Measurements from ENCODE around the gene SLC41A3. TPM values are rescaled to one million over a fixed set of nuclear protein-coding genes. Genes with fewer than 3 reads are reported as not detected.

Gene SLC41A3
- total and polyA plus RNA-seq, 2 experiments from 2014 or later, result 33.4 to 55.1 TPM

DNA sequence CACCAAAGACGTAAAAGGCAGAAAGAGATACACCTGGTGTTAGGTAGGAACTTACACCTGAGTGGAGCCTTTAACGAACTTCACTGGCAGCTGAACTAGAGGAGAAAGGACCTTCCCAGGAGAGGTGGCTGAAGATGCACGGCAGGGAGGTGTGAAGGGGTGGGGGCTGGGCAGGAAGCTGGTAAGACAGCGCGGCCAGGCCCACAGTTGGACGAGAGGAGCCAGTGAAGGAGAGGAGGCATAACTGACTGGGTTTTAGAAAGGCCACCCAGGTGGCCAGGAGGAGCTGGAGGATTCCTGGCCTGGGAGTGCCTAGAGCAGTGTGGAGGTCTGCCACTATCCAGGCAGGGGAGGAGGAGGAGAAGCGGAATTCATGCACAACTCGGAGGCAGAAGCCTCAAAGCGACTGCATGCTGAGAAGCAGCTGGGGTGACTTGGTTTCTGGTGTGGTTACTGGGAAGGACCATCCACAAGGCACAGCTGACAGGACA is 51.9 kb downstream of the SLC41A3 start:
- TF ChIP-seq, protein P1, sequence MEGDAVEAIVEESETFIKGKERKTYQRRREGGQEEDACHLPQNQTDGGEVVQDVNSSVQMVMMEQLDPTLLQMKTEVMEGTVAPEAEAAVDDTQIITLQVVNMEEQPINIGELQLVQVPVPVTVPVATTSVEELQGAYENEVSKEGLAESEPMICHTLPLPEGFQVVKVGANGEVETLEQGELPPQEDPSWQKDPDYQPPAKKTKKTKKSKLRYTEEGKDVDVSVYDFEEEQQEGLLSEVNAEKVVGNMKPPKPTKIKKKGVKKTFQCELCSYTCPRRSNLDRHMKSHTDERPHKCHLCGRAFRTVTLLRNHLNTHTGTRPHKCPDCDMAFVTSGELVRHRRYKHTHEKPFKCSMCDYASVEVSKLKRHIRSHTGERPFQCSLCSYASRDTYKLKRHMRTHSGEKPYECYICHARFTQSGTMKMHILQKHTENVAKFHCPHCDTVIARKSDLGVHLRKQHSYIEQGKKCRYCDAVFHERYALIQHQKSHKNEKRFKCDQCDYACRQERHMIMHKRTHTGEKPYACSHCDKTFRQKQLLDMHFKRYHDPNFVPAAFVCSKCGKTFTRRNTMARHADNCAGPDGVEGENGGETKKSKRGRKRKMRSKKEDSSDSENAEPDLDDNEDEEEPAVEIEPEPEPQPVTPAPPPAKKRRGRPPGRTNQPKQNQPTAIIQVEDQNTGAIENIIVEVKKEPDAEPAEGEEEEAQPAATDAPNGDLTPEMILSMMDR (IDR thresholded peaks at IDR 0.05; ENCODE audit: low read depth, low read length), result no peak
- no peak for DNase-seq (ENCODE audit: low read depth in 1 of 2, low spot score in 1 of 2)
- no peaks in the 10 kb centered on the region for H3K27me3 ChIP-seq
- H3K27ac ChIP-seq, result no peak overlapping the region
- H3K4me1 ChIP-seq (ENCODE audit: low read depth), result no peaks in the 10 kb centered on the region
- H3K9me3 ChIP-seq (ENCODE audit: low read depth), result no peaks in the 10 kb centered on the region
- no peak overlapping the region for H3K4me3 ChIP-seq
- no peaks in the 10 kb centered on the region for H3K36me3 ChIP-seq

DNA sequence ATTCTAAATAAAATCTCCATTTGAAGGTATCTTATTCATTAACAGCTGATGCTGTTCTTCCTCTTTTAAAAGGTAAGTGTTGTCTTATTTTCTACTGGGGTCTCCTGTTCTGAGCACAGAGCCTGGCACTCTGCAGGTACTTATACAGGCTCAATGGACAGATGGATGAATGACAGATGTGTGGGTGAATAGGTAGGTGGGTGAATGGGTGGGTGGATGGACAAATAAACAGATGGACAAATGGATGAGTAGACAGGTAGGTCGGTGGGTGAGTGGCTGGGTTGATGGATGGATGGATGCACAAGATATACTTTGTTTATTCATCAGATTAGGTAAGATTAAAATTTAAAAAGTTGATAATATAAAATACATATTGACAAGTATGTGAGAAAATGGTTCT is 53.5 kb downstream of the SLC41A3 start:
- DNase-seq (ENCODE audit: low read depth in 1 of 2, low spot score in 1 of 2), result no peak
- no peaks in the 10 kb centered on the region for H3K9me3 ChIP-seq (ENCODE audit: low read depth)
- no peaks in the 10 kb centered on the region for H3K4me1 ChIP-seq (ENCODE audit: low read depth)
- no peaks in the 10 kb centered on the region for H3K27me3 ChIP-seq
- H3K27ac ChIP-seq, result no peak overlapping the region
- TF ChIP-seq, protein P1 (IDR thresholded peaks at IDR 0.05; ENCODE audit: low read depth, low read length), result no peak
- H3K4me3 ChIP-seq, result no peak overlapping the region
- H3K36me3 ChIP-seq, result no peaks in the 10 kb centered on the region

DNA sequence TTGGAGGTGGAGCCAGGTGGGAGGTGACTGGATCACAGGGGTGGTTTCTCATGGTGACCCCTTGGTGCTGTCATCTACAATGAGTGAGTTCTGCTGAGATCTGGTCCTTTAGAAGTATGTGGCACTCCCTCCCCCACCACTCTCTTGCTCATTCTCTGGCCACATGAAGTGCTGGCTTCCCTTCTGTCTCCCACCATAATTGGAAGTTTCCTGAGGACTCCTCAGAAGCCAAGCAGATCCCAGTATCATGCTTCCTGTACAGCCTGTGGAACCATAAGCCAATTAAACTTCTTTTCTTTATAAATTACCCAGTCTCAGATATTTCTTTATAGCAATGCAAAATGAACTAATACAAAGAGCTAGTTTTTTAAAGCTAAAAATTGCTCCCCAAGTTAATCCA is 54.7 kb downstream of the SLC41A3 start:
- TF ChIP-seq, protein P1 (IDR thresholded peaks at IDR 0.05; ENCODE audit: low read depth, low read length), result no peak
- Histone ChIP-seq H3K9me3 (ENCODE audit: low read depth) (no peaks in the 10 kb centered on the region), H3K36me3 (no peaks in the 10 kb centered on the region), H3K27me3 (no peaks in the 10 kb centered on the region), H3K4me1 (ENCODE audit: low read depth) (no peaks in the 10 kb centered on the region), H3K27ac (no peak overlapping the region), H3K4me3 (no peak overlapping the region)
- no peak for DNase-seq (ENCODE audit: low read depth in 1 of 2, low spot score in 1 of 2)

DNA sequence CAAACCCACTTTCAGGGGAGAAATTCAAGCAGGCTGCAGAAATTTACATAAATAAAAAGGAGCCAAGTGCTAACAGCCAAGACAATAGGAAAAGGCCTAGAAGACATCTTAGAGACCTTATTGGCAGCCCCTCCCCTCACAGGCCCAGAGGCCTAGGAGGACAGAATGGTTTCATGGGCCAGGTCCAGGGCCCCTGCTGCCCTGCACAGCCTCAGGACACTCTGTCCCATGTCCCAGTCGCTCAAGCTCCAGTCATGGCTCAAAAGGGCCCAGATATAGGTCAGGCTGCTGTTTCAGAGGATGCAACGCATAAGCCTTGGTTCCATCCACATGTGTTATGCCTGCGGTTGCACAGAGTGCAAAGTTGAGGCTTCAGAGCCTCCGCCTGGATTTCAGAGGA is 55.8 kb downstream of the SLC41A3 start:
- H3K36me3 ChIP-seq, result no peaks in the 10 kb centered on the region
- H3K4me1 ChIP-seq (ENCODE audit: low read depth), result no peaks in the 10 kb centered on the region
- TF ChIP-seq, protein P1 (IDR thresholded peaks at IDR 0.05; ENCODE audit: low read depth, low read length), result no peak
- no peak overlapping the region for H3K4me3 ChIP-seq
- no peaks in the 10 kb centered on the region for H3K27me3 ChIP-seq
- no peaks in the 10 kb centered on the region for H3K9me3 ChIP-seq (ENCODE audit: low read depth)
- H3K27ac ChIP-seq, result no peak overlapping the region
- no peak for DNase-seq (ENCODE audit: low read depth in 1 of 2, low spot score in 1 of 2)

GRCh38 chr3:126026761-126027160 is 57.2 kb downstream of the SLC41A3 start:
- H3K4me3 ChIP-seq, result no peak overlapping the region
- no peak overlapping the region for H3K27ac ChIP-seq
- no peaks in the 10 kb centered on the region for H3K27me3 ChIP-seq
- no peaks in the 10 kb centered on the region for H3K9me3 ChIP-seq (ENCODE audit: low read depth)
- no peaks in the 10 kb centered on the region for H3K36me3 ChIP-seq
- DNase-seq (ENCODE audit: low read depth in 1 of 2, low spot score in 1 of 2), result no peak
- TF ChIP-seq, protein P1 (IDR thresholded peaks at IDR 0.05; ENCODE audit: low read depth, low read length), result no peak
- H3K4me1 ChIP-seq (ENCODE audit: low read depth), result no peaks in the 10 kb centered on the region

All from cardiac muscle cell (in vitro differentiated cells and primary cell).